Endodermal cell (in vitro differentiated cells): ENCODE results near the gene ROR2. TPM values are rescaled to one million over a fixed set of nuclear protein-coding genes. Genes with fewer than 3 reads are reported as not detected.

ENCODE experiments used
- DNase-seq: peaks from one replicate; pipeline ENCODE4 v3.0.0-alpha.2; 2017
- H3K27ac ChIP-seq: 2 replicates; pipeline ENCODE4 v1.5.1; 2013; ENCODE audit warnings: mild to moderate bottlenecking, low read depth, low read length, moderate library complexity
- H3K27me3 ChIP-seq: 2 replicates; pipeline ENCODE4 v1.6.1; 2013; ENCODE audit warnings: mild to moderate bottlenecking, low read length, moderate library complexity; ENCODE audit not compliant: insufficient read depth, control insufficient read depth, poor library complexity, severe bottlenecking
- H3K36me3 ChIP-seq: 2 replicates; pipeline ENCODE4 v1.7.0; 2013; ENCODE audit warnings: mild to moderate bottlenecking, low read length, moderate library complexity; ENCODE audit not compliant: control insufficient read depth, insufficient read depth
- H3K4me1 ChIP-seq: one replicate; pipeline ENCODE4 v1.7.0; 2013; ENCODE audit warnings: low read length; ENCODE audit not compliant: control insufficient read depth, insufficient read depth
- H3K4me3 ChIP-seq: 2 replicates; pipeline ENCODE4 v1.5.1; 2013; ENCODE audit warnings: mild to moderate bottlenecking, low read length, moderate library complexity
- H3K9ac ChIP-seq: 2 replicates; pipeline ENCODE4 v1.6.1; 2013; ENCODE audit warnings: mild to moderate bottlenecking, low read length, moderate library complexity; ENCODE audit not compliant: poor library complexity, severe bottlenecking; ENCODE audit errors: extremely low read depth
- H3K9me3 ChIP-seq: 2 replicates; pipeline ENCODE4 v1.6.1; 2013; ENCODE audit warnings: mild to moderate bottlenecking, low read length, moderate library complexity; ENCODE audit not compliant: control insufficient read depth
- H3K27ac Mint-ChIP-seq: 2 replicates; pipeline ENCODE4 v1.8.0; 2020; ENCODE audit warnings: mixed read lengths
- H3K27me3 Mint-ChIP-seq: 2 replicates; pipeline ENCODE4 v1.8.0; 2021; ENCODE audit warnings: mild to moderate bottlenecking, mixed read lengths; ENCODE audit not compliant: insufficient read depth
- H3K36me3 Mint-ChIP-seq: 2 replicates; pipeline ENCODE4 v1.8.0; 2020; ENCODE audit warnings: low read depth, mixed read lengths
- H3K4me1 Mint-ChIP-seq: 2 replicates; pipeline ENCODE4 v1.8.0; 2020; ENCODE audit warnings: mixed read lengths
- H3K4me3 Mint-ChIP-seq: 2 replicates; pipeline ENCODE4 v1.8.0; 2020; ENCODE audit warnings: mild to moderate bottlenecking, moderate library complexity, mixed read lengths
- H3K9me3 Mint-ChIP-seq: 2 replicates; pipeline ENCODE4 v1.8.0; 2020; ENCODE audit warnings: mild to moderate bottlenecking, mixed read lengths
- WGBS, 2 experiments: methylation state at CpG; one replicate each; pipeline versions ENCODE4 v1.1.5 to v1.1.7; 2013; ENCODE audit warnings: missing lambda C conversion rate in 2 of 2, mixed read lengths in 1 of 2; ENCODE audit not compliant: insufficient coverage in 1 of 2, insufficient read length in 1 of 2; 5-methylcytosine and 5-hydroxymethylcytosine counted together
- total RNA-seq, 2 donors: library from RNA; stranded (reverse); fragmentation: NEBNext Ultra II Directional in 1 of 2; extraction: Animal tissue kit (Norgen Biotek cat#: 25700) in 1 of 2; gene quantifications; 2 replicates in 1 of 2; 3 replicates in 1 of 2; pipeline ENCODE4 v1.2.1, GENCODE V29; 2021
- TF ChIP-seq, protein P1 (sequence below): fragments of 200-600 bp; sonication (generic); conservative IDR thresholded peaks from 2 replicates; pipeline ENCODE4 v1.5.0; 2021; ENCODE audit warnings: antibody characterized with exemption, mild to moderate bottlenecking

Gene ROR2
- total RNA-seq, 2 donors from 2014 or later: 104 to 160 TPM

- Histone ChIP-seq H3K4me3 (no peak overlapping the region), H3K4me1 (no peaks in the 10 kb centered on the region), H3K27me3 (no peaks in the 10 kb centered on the region), H3K36me3 (no peaks in the 10 kb centered on the region), H3K9ac (no peak overlapping the region), H3K27ac (no peak overlapping the region), H3K9me3 (no peaks in the 10 kb centered on the region)
- H3K9me3 Mint-ChIP-seq: peaks cover 17% of the 10 kb centered on the region
- peaks cover 17% of the 10 kb centered on the region for H3K4me1 Mint-ChIP-seq
- no peak overlapping the region for H3K27ac Mint-ChIP-seq
- TF ChIP-seq, protein P1, sequence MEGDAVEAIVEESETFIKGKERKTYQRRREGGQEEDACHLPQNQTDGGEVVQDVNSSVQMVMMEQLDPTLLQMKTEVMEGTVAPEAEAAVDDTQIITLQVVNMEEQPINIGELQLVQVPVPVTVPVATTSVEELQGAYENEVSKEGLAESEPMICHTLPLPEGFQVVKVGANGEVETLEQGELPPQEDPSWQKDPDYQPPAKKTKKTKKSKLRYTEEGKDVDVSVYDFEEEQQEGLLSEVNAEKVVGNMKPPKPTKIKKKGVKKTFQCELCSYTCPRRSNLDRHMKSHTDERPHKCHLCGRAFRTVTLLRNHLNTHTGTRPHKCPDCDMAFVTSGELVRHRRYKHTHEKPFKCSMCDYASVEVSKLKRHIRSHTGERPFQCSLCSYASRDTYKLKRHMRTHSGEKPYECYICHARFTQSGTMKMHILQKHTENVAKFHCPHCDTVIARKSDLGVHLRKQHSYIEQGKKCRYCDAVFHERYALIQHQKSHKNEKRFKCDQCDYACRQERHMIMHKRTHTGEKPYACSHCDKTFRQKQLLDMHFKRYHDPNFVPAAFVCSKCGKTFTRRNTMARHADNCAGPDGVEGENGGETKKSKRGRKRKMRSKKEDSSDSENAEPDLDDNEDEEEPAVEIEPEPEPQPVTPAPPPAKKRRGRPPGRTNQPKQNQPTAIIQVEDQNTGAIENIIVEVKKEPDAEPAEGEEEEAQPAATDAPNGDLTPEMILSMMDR: no peak
- 89 to 93% methylated on average over 5 of the region's 5 CpGs for WGBS, 2 experiments
- H3K36me3 Mint-ChIP-seq: no peaks in the 10 kb centered on the region
- H3K4me3 Mint-ChIP-seq: no peak overlapping the region
- no peak for DNase-seq
- no peaks in the 10 kb centered on the region for H3K27me3 Mint-ChIP-seq
Observed at GRCh38 chr9:91611582-91611981, 338.4 kb downstream of the ROR2 start.

GRCh38 chr9:91606255-91606995 lies 343.6 kb downstream of the ROR2 start:
- no peaks in the 10 kb centered on the region for H3K4me1 ChIP-seq
- Mint-ChIP-seq H3K36me3 (no peaks in the 10 kb centered on the region), H3K9me3 (no peaks in the 10 kb centered on the region), H3K4me3 (no peak overlapping the region), H3K4me1 (peaks cover 13% of the 10 kb centered on the region), H3K27me3 (no peaks in the 10 kb centered on the region), H3K27ac (no peak overlapping the region)
- H3K9me3 ChIP-seq: no peaks in the 10 kb centered on the region
- TF ChIP-seq, protein P1: no peak
- H3K9ac ChIP-seq: peak overlapping the region; percentile 9
- WGBS, 2 experiments: 94 to 100% methylated on average over 2 of the region's 2 CpGs
- H3K27me3 ChIP-seq: no peaks in the 10 kb centered on the region
- H3K27ac ChIP-seq: no peak overlapping the region
- H3K36me3 ChIP-seq: no peaks in the 10 kb centered on the region
- DNase-seq: no peak
- no peak overlapping the region for H3K4me3 ChIP-seq

DNA sequence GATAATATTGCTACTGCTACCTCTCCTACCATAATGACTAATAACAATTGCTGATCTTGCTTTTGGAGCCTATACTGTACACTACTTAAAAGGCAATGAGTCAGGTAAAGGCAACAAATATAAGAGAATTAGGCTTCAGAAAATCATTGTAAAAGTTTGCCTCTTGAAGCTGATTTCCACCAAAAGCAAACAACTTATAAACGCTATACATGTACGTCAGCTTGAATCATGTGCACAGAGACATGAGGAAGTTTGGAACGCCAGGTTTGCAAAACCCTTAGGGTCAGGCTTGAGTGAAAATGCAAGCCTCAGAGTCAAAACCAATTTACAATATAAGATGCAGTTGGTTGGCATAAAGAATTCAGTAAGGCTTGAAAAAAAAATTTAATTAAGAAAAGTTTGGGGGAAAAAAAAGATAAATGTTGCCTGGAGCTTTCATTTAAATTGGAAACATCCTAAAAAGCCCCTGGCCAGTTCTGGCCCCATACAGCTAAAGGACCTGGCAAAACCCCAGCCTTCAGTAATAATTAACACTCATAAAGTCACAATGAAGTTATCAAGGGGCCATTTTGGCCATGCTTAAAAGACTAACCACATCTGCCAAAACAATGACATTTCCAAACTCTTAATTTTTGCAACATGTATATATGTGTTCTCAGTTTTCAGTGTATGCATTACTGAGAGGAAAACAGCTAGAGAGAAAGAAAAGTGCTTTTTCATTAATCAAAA lies 345.4 kb downstream of the ROR2 start:
- no peaks in the 10 kb centered on the region for H3K36me3 Mint-ChIP-seq
- H3K4me3 Mint-ChIP-seq: no peak overlapping the region
- 99 to 100% methylated on average over 2 to 3 of the region's 3 CpGs for WGBS, 2 experiments
- no peak overlapping the region for H3K27ac Mint-ChIP-seq
- TF ChIP-seq, protein P1: no peak
- Histone ChIP-seq H3K4me1 (no peaks in the 10 kb centered on the region), H3K4me3 (no peak overlapping the region), H3K9me3 (no peaks in the 10 kb centered on the region), H3K9ac (no peak overlapping the region), H3K36me3 (no peaks in the 10 kb centered on the region), H3K27me3 (no peaks in the 10 kb centered on the region), H3K27ac (no peak overlapping the region)
- no peaks in the 10 kb centered on the region for H3K9me3 Mint-ChIP-seq
- peaks cover 12% of the 10 kb centered on the region for H3K4me1 Mint-ChIP-seq
- H3K27me3 Mint-ChIP-seq: no peaks in the 10 kb centered on the region
- no peak for DNase-seq
